Measurements from ENCODE around the gene ZFAND5. TPM values are rescaled to one million over a fixed set of nuclear protein-coding genes. Genes with fewer than 3 reads are reported as not detected.

The ZFAND5 gene, protein sequence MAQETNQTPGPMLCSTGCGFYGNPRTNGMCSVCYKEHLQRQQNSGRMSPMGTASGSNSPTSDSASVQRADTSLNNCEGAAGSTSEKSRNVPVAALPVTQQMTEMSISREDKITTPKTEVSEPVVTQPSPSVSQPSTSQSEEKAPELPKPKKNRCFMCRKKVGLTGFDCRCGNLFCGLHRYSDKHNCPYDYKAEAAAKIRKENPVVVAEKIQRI
- 100 to 1,000 TPM; 197 to 231 (median 218) TPM for polyA plus RNA-seq (ENCODE audit: insufficient read length in 4 of 4)

DNA sequence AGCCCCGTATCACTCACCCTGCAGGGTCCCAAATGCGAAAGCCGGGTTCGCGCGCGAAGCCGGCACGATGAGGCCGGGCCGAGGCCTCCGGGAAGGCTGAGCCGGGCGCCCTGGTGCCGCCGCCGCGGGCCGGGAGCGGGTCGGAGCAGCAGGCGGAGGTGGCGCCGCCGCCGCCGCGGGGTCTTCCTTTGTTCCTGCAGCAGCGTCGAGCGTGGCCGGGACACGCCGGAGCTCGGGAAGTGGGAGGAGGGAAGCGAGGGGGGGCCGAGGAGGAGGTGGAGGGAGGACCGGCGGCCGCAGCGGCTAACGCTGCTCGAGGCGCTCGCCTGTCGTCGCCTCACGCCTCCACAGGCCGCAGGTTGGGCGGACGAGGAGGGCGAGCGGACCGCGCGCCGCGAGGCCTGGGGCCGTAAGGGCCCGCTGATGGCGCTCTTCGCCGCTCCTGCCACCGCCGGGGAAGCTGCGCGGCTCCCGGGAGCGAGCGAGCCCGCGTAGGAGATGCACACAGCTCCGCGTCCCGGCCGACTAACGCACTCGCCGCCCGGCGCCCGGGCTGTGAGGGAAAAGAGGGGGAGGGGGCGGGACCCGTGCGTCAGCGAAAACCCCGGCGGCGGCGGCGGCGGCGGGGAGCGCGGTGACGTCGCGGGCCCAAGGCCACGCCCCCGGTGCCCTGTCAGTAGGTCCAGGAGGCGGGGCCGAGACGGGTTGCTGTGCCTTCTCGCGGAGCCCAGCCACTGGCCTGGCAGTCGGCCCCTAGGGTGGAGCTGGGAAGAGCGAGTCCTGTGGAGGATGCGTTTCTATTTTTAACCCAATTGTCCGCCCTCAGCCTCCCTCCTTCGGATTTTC lies at the start of gene ZFAND5:
Gene ZFAND5 (minus strand): TSS at position 530 of the 846 bp plus-strand sequence. CDS start 4,430 bp downstream, outside the sequence.
- DNase-seq (ENCODE audit: low read depth in 4 of 4, low spot score in 3 of 4): peak; percentile 85 to 89 (median 88)

DNA sequence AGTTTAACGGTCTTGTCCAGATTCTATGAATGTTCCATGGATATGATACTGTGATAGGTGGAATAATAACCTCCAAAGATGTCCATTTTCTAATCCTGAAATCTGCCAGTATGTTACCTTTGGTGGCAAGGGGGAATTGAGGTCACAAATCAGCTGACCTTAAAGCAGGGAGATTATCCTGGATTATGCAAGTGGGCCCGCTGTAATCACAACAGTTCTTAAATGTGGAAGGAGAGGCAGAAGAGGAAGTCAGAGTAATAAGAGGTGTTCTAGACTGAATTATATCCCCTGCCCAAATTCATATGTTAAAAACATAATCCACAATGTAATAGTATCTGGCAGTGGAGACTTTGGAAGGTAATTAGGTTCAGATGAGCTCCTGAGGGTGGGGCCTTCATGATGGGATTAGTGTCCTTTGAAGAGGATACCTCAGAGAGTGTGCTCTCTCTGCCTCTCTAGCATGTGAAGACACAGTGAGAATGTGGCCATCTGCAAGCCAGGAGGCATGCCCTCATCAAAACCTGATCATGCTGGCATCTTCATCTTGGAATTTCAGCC lies 47.6 kb upstream of the ZFAND5 start:
- DNase-seq (ENCODE audit: low read depth in 4 of 4, low spot score in 3 of 4): no peak

DNA sequence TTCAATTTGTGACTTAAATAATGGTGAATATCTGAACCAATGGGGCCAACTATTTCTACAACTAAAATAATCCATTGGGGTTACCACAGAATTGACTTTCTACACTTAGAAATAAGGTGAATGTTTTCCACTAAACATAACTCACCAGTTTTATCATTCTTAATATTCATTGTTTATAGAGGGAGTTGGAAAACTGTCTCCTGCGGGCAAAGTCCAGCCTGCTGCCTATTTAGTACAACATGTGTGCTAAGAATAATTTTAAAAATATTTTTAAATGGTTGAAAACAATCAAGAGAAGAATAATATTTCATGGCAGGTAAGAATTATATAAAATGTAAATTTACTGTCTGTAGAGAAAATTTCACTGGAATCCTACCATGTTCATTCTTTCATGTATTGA lies 45.2 kb upstream of the ZFAND5 start:
- no peak for DNase-seq (ENCODE audit: low read depth in 4 of 4, low spot score in 3 of 4)

DNA sequence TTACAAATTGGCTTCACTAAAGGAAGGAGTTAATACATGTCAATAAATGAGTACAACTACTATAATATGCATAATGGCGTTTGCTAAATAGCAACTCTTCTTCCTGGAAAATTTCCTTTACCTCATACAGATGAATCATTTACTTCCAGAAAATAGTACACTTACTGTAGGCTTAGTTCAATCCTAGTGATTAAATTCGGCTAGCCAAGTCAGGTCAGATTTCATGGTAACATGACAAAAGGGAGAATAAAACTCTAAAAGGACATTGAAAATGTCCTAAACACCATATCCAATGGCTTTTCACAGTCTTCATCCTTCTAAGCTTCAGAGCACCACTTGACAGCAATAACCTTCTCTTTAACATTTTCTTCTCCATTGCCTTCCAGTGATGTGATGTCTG lies 42.1 kb upstream of the ZFAND5 start:
- DNase-seq (ENCODE audit: low read depth in 4 of 4, low spot score in 3 of 4): no peak

DNA sequence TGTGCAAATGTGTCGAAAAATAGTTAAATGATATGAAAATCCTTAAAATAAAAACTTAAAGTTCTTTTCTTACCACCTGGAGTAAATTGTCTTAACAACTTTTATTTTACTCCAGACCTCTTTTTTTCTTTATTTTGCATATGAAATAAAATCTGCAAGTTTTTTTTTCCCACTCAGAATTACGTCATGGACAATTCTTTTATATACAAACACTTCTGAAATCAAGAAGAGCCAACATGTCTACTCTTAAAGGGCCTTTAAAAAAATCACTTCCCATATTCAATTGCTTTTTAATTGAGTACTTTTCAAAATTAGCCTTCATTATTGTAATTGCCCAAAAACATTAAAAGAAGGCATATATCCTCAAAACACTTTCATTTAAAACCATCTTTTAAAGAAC lies 37.7 kb upstream of the ZFAND5 start:
- DNase-seq (ENCODE audit: low read depth in 4 of 4, low spot score in 3 of 4): no peak

DNA sequence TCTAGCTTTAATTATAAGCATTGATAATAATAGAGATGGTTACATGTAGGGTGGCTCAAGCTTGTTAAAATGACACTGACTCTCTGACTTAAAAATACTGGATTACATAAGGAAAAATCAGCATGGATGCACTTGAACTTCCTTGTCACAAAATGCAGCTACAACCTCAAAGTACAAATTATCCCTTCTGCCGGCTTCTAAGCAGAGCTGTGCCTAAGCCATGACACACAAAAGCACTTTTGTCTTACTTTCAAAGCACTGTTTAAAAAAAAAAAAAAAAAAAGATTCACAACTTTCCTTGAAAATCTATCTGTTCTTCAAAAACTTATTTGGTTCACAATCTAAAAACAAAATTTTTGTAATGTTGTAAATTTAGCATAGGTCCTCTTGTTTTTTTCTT lies 36.4 kb upstream of the ZFAND5 start:
- DNase-seq (ENCODE audit: low read depth in 4 of 4, low spot score in 3 of 4): no peak

DNA sequence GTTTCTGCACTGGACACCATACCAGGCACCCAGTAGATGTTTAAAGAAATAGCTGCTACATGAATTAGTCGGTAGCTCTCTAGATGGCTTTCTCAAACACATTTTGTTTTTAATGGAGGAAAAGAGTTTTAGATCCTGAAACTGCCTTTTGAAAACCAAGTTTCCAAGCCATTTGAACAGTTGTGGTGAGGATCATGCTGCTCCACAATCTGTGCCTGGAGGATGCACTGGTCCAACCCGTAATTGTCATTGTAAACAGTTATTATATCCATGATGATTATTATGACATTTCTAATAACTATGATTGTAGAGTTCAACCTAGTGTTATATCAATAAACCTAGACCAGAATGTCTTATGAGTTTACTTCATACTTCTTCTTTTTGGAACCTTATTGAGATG lies 35.9 kb upstream of the ZFAND5 start:
- no peak for DNase-seq (ENCODE audit: low read depth in 4 of 4, low spot score in 3 of 4)

DNA sequence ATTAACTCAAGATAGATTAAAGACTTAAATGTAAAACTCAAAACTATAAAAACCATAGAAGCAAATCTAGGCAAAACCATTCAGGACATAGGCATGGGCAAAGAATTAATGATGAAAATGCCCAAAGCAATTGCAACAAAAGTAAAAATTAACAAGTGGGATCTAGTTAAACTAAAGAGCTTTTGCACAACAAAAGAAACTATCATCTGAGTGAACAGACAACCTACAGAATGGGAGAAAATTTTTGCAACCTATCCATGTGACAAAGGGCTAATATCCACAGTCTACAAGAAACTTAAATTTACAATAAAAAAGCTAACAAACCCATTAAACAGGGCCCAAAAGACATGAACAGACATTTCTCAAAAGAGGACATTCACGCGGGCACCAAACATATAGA lies 34.4 kb upstream of the ZFAND5 start:
- DNase-seq (ENCODE audit: low read depth in 4 of 4, low spot score in 3 of 4): no peak

DNA sequence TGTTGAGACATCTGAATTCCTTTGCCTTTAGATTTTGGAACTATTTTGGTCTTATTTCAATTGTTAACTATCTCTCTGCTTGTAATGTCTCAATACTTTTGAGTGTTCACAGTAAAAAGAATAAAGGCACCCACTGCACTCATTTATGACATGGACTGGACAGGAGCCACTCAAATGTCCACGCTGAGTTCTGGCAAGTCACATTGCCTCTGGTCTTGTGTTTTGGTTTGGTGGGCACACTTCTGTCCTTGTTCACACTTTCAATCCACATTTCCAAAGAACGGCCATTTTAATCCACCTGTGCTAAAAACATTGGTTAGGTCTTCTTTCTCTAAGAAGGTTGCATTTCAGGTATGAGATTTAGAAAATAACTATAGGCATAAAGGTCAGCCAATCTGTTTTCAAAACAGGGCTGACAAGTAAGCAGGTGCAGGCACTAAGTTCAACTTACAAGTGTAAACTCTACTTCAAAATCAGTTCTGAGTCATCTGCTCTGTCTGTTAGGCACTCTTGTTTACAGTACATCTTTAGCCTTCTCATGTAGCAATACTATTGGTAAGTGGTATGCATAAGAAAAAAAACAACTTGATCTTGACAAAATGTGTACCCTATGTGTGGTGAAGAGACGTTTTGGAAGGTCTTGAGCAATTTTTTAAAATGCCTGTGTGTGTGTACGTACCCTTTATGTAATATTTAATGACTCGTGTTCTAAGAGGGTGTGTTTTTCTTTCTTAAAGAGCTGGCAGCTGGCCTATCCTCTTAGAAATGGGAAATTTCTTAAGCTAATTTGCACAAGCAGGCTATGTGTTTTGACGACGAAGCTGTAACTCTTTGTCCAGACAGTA lies 31.5 kb upstream of the ZFAND5 start:
- no peak for DNase-seq (ENCODE audit: low read depth in 4 of 4, low spot score in 3 of 4)

DNA sequence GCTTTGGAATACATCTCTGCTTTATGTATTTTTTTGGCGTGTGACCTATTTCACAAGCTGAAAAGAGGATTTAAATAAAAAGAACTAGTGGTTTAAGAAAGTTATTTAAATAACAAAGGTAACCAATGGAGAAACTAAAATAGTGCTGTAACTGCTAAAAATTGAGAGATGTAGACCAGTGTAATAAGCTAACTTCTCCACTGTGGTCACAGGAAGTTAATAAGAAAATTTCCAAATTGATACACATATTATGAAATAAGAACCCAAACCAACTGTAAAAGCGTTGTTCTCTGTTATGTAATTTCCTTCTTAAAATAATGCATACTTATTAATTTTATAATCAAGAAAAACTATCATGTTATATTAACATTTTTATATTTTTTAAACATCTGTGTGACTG lies 29.1 kb upstream of the ZFAND5 start:
- DNase-seq (ENCODE audit: low read depth in 4 of 4, low spot score in 3 of 4): no peak

DNA sequence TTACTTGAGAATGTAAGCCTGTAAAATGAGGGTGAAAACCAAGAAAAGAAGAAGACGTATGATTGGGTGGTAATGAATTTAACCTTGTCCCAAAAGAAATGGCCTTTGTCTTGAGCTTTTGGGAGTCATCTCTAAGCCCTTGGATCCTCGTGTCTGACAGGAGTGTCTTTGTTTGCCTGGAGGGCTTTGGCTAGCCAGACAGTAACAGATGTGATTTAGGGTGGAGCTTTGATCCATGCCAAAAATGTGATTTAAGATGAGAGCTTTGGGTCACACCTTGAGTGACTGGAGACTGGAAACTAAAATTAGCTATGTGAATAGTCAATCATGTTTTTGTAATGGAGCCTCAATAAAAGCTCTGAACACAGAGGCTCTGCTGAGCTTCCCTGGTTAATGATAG lies 25.9 kb upstream of the ZFAND5 start:
- no peak for DNase-seq (ENCODE audit: low read depth in 4 of 4, low spot score in 3 of 4)

DNA sequence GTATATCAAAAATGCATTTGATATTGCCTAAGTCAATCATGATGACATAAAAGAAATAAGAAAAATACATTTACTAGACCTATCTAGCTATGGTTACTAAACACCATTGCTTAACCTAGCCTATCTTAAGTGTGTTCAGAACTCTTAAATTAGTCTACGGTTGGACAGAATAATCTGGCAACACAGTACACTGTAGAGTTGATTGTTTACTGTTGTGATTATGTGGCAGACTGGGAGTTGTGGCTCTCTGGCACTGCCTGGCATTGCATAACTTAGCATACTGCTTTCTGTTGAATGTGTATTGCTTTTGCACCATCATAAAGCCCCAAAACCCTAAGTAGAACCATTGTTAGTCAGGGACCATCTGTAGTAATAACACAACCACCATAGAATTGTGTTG lies 21.2 kb upstream of the ZFAND5 start:
- no peak for DNase-seq (ENCODE audit: low read depth in 4 of 4, low spot score in 3 of 4)

DNA sequence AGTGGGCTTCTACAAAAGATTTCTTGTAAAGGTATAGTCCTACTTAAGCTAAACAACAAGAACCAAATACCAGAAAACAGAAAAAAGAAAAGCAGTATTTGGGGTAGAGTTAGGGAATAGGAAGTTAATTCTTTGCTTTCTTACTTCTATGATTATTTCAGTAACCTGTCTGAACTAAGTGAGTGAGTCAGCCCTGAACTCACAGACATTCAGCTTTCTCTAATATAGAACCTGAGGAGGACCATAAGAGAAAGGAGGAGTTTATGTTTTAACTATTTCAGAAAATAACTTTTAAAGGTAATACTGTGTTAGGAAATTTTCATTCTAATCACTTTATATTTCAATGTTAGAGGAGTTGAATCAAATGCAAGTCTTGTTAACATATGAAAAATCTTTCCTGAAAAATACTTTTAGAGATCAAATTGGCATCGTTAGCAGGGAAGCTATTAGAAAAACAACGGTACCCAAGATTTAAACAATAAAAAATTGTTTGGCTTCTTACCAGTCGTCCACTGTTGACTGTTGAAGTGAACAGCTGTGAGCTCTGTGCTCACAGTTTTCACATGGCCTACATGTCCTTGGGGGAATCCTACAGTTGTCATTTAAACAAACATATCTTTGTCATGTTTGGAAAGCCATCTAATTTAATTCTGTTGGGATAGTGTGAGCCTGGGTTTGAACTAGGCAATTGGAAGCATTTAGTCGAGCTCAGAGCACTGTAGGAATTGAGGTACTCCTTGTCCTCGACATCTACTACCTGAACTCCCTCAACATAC lies 19.9 kb upstream of the ZFAND5 start:
- DNase-seq (ENCODE audit: low read depth in 4 of 4, low spot score in 3 of 4): no peak

DNA sequence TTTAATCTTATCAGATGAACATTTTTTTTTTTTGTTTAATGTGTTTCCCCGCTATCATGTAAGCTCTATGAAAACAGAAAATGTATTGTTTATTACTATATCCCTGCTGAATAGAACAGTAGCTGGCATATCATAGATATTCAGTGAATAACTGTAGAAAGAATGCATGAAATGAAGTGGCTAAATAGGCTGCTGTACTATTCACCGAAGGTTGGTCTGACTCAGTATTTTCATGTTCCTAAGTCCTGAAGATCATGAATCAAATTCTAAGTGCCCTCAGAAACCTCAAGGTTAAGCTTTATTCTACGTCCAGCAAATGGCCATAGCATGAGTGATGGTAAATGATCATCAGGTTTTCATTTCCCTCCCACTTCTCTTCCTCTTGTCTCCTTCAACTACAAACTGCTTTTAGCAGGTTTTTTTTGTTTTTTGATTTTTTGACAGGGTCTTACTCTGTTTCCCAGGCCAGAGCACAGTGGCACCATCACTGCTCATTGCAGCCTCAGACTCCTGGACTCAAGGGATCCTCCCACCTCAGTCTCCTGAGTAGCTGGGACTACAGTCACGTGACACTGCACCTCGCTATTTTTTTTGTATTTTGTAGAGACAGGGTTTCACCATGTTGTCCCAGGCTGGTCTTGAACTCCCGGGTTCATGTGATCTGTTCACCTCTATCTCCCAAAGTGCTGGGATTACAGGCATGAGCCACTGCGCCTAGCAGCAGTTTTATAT lies 19.1 kb upstream of the ZFAND5 start:
- no peak for DNase-seq (ENCODE audit: low read depth in 4 of 4, low spot score in 3 of 4)

DNA sequence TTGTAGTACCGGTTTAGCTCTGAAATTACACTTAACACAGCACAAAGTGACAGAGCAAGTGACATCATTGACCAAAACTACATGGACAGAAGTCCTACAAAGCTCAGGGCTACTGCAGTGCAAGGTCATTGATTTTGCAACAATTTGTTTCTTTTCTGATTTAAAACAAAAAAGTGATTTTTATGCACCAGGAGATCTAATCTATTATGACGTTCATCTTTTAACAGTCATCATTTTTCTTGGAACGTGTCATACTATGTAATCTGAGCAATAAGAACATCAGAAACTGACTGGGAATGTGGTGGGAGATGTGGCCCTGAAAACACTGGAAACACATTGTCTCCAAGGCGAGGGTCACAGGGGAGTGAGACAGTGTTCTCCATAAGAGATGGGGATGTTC lies 17.4 kb upstream of the ZFAND5 start:
- no peak for DNase-seq (ENCODE audit: low read depth in 4 of 4, low spot score in 3 of 4)

DNA sequence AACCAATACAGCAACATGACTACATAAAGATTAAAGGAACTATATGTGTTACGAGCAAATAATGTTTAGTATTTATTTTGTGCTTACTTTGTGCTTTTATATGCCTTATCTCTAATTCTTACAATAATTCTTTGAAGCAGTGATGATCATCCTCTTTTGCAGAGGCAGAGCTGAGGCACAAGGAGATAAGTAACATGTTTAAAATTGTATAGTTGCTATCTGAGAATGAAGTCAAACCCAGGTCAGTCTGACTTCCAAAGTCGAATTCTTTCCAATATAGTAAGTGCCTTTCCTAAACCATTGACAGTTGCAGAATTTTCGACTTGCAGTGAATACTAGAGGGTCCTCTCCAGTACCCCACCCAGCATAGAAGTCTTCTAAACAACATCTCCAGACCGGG lies 12.0 kb upstream of the ZFAND5 start:
- no peak for DNase-seq (ENCODE audit: low read depth in 4 of 4, low spot score in 3 of 4)

DNA sequence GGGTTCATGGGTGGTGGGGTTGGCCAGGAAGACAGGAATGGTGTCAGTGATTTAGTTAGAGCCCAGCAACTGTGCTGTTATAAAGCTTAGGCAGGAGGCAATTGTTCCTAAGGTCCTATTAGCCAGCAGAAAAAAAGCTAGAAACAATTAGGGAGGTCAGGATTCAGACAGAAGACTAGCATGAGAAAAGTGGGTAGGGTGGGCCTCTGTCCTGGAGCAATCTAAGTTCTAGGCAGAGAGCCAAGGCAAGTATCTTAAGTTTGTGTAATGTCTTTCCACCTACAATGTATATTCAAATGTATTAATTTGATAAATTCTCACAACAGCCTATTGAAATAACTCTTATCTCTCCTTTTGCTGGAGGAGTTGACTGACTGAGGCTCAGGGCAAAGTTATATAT lies 6.1 kb upstream of the ZFAND5 start:
- DNase-seq (ENCODE audit: low read depth in 4 of 4, low spot score in 3 of 4): no peak

DNA sequence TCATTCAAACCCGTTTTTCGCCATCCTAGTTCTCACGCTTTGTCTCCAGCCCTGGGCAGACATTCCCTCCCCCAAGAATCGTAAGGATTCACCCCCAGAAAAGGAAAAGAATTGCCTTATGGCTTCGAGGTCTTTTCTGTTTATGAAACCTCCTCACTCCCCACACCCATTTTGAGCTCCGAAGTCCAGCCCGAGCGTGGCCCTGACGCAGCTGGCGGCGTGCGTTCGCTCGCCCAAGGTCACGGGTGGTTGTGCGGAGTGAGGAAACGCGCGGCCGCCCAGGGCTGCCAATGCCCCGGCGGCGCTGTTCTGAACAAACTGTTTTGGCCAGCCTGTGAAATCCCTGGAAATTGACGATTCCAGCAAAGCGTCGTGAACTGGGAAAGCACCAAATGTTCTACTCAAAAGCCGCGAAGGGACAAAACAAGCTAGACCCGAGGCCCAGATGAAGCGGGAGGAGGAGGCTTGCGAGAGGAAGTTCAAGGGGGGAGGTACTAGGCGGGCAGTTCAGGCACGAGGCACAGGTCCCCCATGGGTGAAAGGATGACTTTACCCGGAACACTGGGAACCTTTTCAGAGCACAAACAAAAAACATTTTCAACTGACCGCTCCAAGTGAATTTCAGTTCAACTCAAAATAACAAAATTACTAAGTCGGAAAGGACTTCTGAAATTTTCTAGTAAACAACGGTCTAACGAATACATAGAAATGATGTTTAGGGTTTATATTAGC lies 683 bp upstream of the ZFAND5 start:
- DNase-seq (ENCODE audit: low read depth in 4 of 4, low spot score in 3 of 4): peak; percentile 55 to 68 (median 58)

All from left renal pelvis (tissue), 4 donors.